OCI-LY7 (cell line): ENCODE measurements around the gene TM4SF1. TPM values are rescaled to one million over a fixed set of nuclear protein-coding genes. Genes with fewer than 3 reads are reported as not detected.

ENCODE experiments used
- BruUV-seq: library from RNA; stranded (reverse); fragments of 400-500 nt; replicated peaks from 2 replicates; lab custom pipeline; 2021; lab: Mats Ljungman, UMichigan
- CTCF ChIA-PET: fragments of 300-600 bp; sonication (Branson Sonifier 250); formaldehyde crosslinking; loops from one replicate; lab custom pipeline; 2022; ENCODE audit warnings: antibody characterized with exemption; ENCODE audit not compliant: unreplicated experiment; lab: Charles Lee
- POLR2A ChIA-PET: fragments of 300-600 bp; sonication (Branson Sonifier 250); formaldehyde crosslinking; loops from one replicate; lab custom pipeline; 2022; ENCODE audit warnings: antibody characterized with exemption; lab: Charles Lee
- DNase-seq: peaks from one replicate; pipeline ENCODE4 v3.0.0-alpha.2; 2015; ENCODE audit warnings: low spot score
- H2AFZ ChIP-seq: fragments of 200-600 bp; sonication (generic), shearing (Covaris generic); 2 replicates; pipeline ENCODE4 v1.6.1; 2014; ENCODE audit warnings: mild to moderate bottlenecking, antibody characterized with exemption, low read length, moderate library complexity
- H3K27ac ChIP-seq: fragments of 200-600 bp; sonication (generic); 2 replicates; pipeline ENCODE4 v1.5.1; 2014; ENCODE audit warnings: mixed run types, low read depth, mild to moderate bottlenecking, moderate library complexity, low read length, inconsistent platforms; ENCODE audit not compliant: poor library complexity, severe bottlenecking
- H3K36me3 ChIP-seq: fragments of 200-600 bp; sonication (generic); 2 replicates; pipeline ENCODE4 v1.6.1; 2014; ENCODE audit warnings: mild to moderate bottlenecking, antibody characterized with exemption, low read length, moderate library complexity, mixed read lengths; ENCODE audit not compliant: insufficient read depth
- H3K4me1 ChIP-seq: fragments of 200-600 bp; sonication (generic); 2 replicates; pipeline ENCODE4 v1.5.1; 2014; ENCODE audit warnings: mild to moderate bottlenecking, low read length; ENCODE audit not compliant: insufficient read depth, poor library complexity, severe bottlenecking
- H3K4me2 ChIP-seq: fragments of 200-600 bp; sonication (generic); 2 replicates; pipeline ENCODE4 v1.6.1; 2014; ENCODE audit warnings: mild to moderate bottlenecking, low read length
- H3K4me3 ChIP-seq: fragments of 200-600 bp; sonication (generic); 2 replicates; pipeline ENCODE4 v1.5.1; 2014; ENCODE audit warnings: mild to moderate bottlenecking, low read depth, low read length; ENCODE audit not compliant: poor library complexity, severe bottlenecking
- H3K79me2 ChIP-seq: fragments of 200-600 bp; sonication (generic); 2 replicates; pipeline ENCODE4 v1.6.1; 2016; ENCODE audit warnings: low read depth, mild to moderate bottlenecking, low read length, moderate library complexity, mixed read lengths; ENCODE audit not compliant: insufficient read depth
- H3K9me2 ChIP-seq: fragments of 200-600 bp; sonication (generic); 2 replicates; pipeline ENCODE4 v1.6.1; 2016; ENCODE audit warnings: mild to moderate bottlenecking, low read length, mixed read lengths; ENCODE audit not compliant: insufficient read depth
- H3K9me3 ChIP-seq: fragments of 200-600 bp; sonication (generic); 2 replicates; pipeline ENCODE4 v1.6.1; 2014; ENCODE audit warnings: mild to moderate bottlenecking, mixed run types, low read length, mixed read lengths
- H4K20me1 ChIP-seq: fragments of 200-600 bp; sonication (generic); 2 replicates; pipeline ENCODE4 v1.6.1; 2014; ENCODE audit warnings: mild to moderate bottlenecking, antibody characterized with exemption, low read length, moderate library complexity, mixed read lengths; ENCODE audit not compliant: insufficient read depth
- EZH2phosphoT487 ChIP-seq: fragments of 200-600 bp; sonication (generic); IDR thresholded peaks from 2 replicates; pipeline ENCODE4 v1.6.1; 2018; ENCODE audit warnings: low read depth, borderline replicate concordance, mild to moderate bottlenecking, mixed run types, antibody characterized with exemption, low read length, moderate library complexity, mixed read lengths
- intact Hi-C: fragments of 100-400 bp; cut with micrococcal nuclease; formaldehyde crosslinking; loops from one replicate; pipeline ENCODE4 v1.10.0; 2022; ENCODE audit not compliant: unreplicated experiment
- total RNA-seq, 2 experiments: library from RNA; depleted of rRNA in 1 of 2; stranded (reverse); fragments of >200 nt in 1 of 2; shearing (Covaris generic) in 1 of 2; gene quantifications; 2 replicates each; pipeline ENCODE4 v1.2.3, GENCODE V29; 2014 to 2022
- TF ChIP-seq, protein P1 (sequence below): fragments of 200-600 bp; sonication (generic); conservative IDR thresholded peaks from 2 replicates; pipeline ENCODE4 v1.5.1; 2014; ENCODE audit warnings: mild to moderate bottlenecking, antibody characterized with exemption, low read length, moderate library complexity, mixed read lengths

Gene TM4SF1
- total RNA-seq, 2 experiments from 2014 or later: not detected

DNA sequence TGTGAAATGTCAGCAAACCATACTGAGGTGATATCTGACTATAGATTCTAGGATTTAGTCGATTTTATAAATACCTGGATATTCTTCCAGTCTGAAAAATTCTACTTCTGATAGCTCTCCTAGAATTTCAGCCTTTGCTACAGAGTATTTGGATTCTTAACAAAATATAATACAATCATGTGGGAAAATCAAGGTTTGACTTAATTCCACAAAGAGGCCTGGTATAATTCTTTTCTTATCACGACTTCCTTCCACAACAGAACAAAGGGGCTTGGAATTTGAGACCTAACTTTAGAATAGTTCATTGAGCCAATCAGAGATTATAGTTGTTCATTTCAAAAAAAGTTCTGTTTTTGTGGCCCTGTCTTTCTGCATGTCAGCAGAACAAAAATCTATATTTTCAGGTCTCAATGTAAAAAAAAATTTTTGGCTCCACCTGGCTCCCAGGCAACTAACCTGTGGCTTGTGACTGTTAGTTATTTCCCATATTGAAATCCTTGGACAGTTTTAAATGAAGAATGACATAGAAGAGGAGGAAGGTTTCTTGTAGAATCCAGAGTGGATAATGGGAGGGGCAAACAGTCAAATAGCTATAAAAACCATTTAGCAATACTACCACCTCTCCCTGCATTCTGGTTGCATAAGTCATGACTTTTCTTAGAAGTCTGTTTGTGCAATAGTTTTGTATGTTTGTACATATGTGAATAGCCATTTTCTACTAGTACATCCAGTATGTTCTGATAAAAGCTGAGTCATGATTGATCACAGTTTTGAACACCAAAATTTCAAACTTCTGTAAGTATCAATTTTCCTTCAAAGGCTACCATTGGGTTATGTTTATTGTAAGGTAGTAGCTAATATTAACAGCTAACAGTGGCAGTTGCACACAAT is 4.0 kb downstream of the TM4SF1 start:
- POLR2A ChIA-PET: no interaction called here
- no peaks in the 10 kb centered on the region for H3K9me3 ChIP-seq
- no peaks in the 10 kb centered on the region for H3K79me2 ChIP-seq
- no peaks in the 10 kb centered on the region for H4K20me1 ChIP-seq
- no peaks in the 10 kb centered on the region for H3K36me3 ChIP-seq
- TF ChIP-seq, protein P1, sequence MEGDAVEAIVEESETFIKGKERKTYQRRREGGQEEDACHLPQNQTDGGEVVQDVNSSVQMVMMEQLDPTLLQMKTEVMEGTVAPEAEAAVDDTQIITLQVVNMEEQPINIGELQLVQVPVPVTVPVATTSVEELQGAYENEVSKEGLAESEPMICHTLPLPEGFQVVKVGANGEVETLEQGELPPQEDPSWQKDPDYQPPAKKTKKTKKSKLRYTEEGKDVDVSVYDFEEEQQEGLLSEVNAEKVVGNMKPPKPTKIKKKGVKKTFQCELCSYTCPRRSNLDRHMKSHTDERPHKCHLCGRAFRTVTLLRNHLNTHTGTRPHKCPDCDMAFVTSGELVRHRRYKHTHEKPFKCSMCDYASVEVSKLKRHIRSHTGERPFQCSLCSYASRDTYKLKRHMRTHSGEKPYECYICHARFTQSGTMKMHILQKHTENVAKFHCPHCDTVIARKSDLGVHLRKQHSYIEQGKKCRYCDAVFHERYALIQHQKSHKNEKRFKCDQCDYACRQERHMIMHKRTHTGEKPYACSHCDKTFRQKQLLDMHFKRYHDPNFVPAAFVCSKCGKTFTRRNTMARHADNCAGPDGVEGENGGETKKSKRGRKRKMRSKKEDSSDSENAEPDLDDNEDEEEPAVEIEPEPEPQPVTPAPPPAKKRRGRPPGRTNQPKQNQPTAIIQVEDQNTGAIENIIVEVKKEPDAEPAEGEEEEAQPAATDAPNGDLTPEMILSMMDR: no peak
- no peak for TF ChIP-seq EZH2phosphoT487
- no peaks in the 10 kb centered on the region for H3K4me1 ChIP-seq
- no peak overlapping the region for H2AFZ ChIP-seq
- intact Hi-C loops: no loop called here
- H3K27ac ChIP-seq: no peak overlapping the region
- H3K4me2 ChIP-seq: no peak overlapping the region
- BruUV-seq: no TSS peak
- no peak for DNase-seq
- CTCF ChIA-PET: no interaction called here
- no peaks in the 10 kb centered on the region for H3K9me2 ChIP-seq
- no peak overlapping the region for H3K4me3 ChIP-seq

DNA sequence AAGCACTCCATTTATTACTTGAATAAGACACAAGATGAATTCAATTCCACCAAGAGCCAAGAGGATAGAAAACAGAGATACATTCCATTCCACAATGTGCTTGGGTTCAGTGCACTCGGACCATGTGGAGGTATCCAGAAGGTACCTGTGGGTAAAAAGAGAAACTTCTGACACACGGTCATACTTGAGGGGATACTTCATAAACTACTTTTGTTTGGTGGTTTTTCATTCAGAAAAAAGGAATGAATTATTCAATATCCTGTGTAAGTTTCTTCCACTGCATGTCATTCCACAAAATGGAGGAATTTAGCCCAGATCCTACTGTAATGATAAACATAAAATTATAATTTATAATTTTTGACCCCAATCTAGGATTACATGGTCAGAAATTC is 5.7 kb downstream of the TM4SF1 start:
- BruUV-seq: no TSS peak
- CTCF ChIA-PET: no interaction called here
- POLR2A ChIA-PET: no interaction called here
- no peaks in the 10 kb centered on the region for H3K9me3 ChIP-seq
- no peaks in the 10 kb centered on the region for H3K9me2 ChIP-seq
- H4K20me1 ChIP-seq: no peaks in the 10 kb centered on the region
- H3K4me2 ChIP-seq: no peak overlapping the region
- DNase-seq: no peak
- intact Hi-C loops: no loop called here
- no peak overlapping the region for H2AFZ ChIP-seq
- H3K27ac ChIP-seq: no peak overlapping the region
- TF ChIP-seq, protein P1: no peak
- no peak for TF ChIP-seq EZH2phosphoT487
- no peaks in the 10 kb centered on the region for H3K79me2 ChIP-seq
- H3K36me3 ChIP-seq: no peaks in the 10 kb centered on the region
- no peaks in the 10 kb centered on the region for H3K4me1 ChIP-seq
- no peak overlapping the region for H3K4me3 ChIP-seq
